Measurements from ENCODE around the gene NOTCH1. TPM values are rescaled to one million over a fixed set of nuclear protein-coding genes. Genes with fewer than 3 reads are reported as not detected.
"Not testable (repeated sequence)": the region's sequence is repeated elsewhere in the genome, so short reads cannot be mapped to it uniquely, and the experiment has no call there.

NOTCH1 gene
- total RNA-seq, 4 donors from 2014 or later, result 48.6 to 90.6 (median 58.8) TPM

- no peak overlapping the region for H3K4me3 ChIP-seq
- no peaks in the 10 kb centered on the region for H3K9me3 ChIP-seq
- DNase-seq (ENCODE audit: extremely low spot score), result no peak
- H3K4me1 ChIP-seq, result peaks cover 43 to 63% (median 49%) of the 10 kb centered on the region in 4 donors
- 72% methylated on average over 16 of the region's 23 CpGs for WGBS
- H3K27ac ChIP-seq (replicated peaks in 1 of 4), result peak overlapping the region in 1 of 4 donors; percentile 1
- intact Hi-C loops (cut with DNase I), result no loop called here
- no peaks in the 10 kb centered on the region for H3K36me3 ChIP-seq
- TF ChIP-seq EP300 (IDR thresholded peaks at IDR 0.05) (no peak), POLR2A (IDR thresholded peaks at IDR 0.05; ENCODE audit: low read depth) (no peak), POLR2AphosphoS5 (IDR thresholded peaks at IDR 0.05) (no peak), CTCF (IDR thresholded peaks at IDR 0.05) (no peak)
- peaks cover 0 to 9% (median 2%) of the 10 kb centered on the region in 4 donors for H3K27me3 ChIP-seq
Measured at GRCh38 chr9:136584401-136584932, 38.6 kb upstream of the NOTCH1 start.

- Histone ChIP-seq H3K4me3 (no peak overlapping the region), H3K27ac (replicated peaks in 1 of 4) (no peak overlapping the region), H3K27me3 (peaks cover 0 to 9% (median 2%) of the 10 kb centered on the region in 4 donors), H3K36me3 (no peaks in the 10 kb centered on the region), H3K9me3 (no peaks in the 10 kb centered on the region), H3K4me1 (peaks cover 43 to 60% (median 49%) of the 10 kb centered on the region in 4 donors)
- no peak for DNase-seq (ENCODE audit: extremely low spot score)
- WGBS, result 95% methylated on average over 4 of the region's 11 CpGs
- intact Hi-C loops (cut with DNase I), result no loop called here
- no peak for TF ChIP-seq POLR2AphosphoS5 (IDR thresholded peaks at IDR 0.05)
- TF ChIP-seq EP300 (IDR thresholded peaks at IDR 0.05), result no peak
- TF ChIP-seq POLR2A (IDR thresholded peaks at IDR 0.05; ENCODE audit: low read depth), result no peak
- no peak for TF ChIP-seq CTCF (IDR thresholded peaks at IDR 0.05)
Measured at GRCh38 chr9:136582977-136583735, 37.3 kb upstream of the NOTCH1 start.

- 95% methylated on average over 12 of the region's 12 CpGs for WGBS
- Histone ChIP-seq H3K27me3 (no peaks in the 10 kb centered on the region), H3K4me1 (peaks cover 30 to 47% (median 36%) of the 10 kb centered on the region in 4 donors), H3K36me3 (no peaks in the 10 kb centered on the region), H3K9me3 (no peaks in the 10 kb centered on the region), H3K4me3 (no peak overlapping the region), H3K27ac (replicated peaks in 1 of 4) (no peak overlapping the region)
- no peak for DNase-seq (ENCODE audit: extremely low spot score)
- intact Hi-C loops (cut with DNase I), result no loop called here
- TF ChIP-seq CTCF (IDR thresholded peaks at IDR 0.05) (no peak), POLR2A (IDR thresholded peaks at IDR 0.05; ENCODE audit: low read depth) (no peak), POLR2AphosphoS5 (IDR thresholded peaks at IDR 0.05) (no peak), EP300 (IDR thresholded peaks at IDR 0.05) (no peak)
Measured at GRCh38 chr9:136581614-136582447, 36.0 kb upstream of the NOTCH1 start.

GRCh38 chr9:136579650-136580219 lies 33.9 kb upstream of the NOTCH1 start:
- peaks cover 29 to 38% (median 33%) of the 10 kb centered on the region in 4 donors for H3K4me1 ChIP-seq
- WGBS, result 85% methylated on average over 9 of the region's 9 CpGs
- H3K36me3 ChIP-seq; H3K27me3 ChIP-seq; H3K27ac ChIP-seq (replicated peaks in 1 of 4); DNase-seq (ENCODE audit: extremely low spot score); H3K9me3 ChIP-seq; H3K4me3 ChIP-seq; intact Hi-C loops (cut with DNase I): not testable (repeated sequence)
